MM.1S (cell line): ENCODE results near the gene PLEKHA5.
"Not testable (repeated sequence)": the region's sequence is repeated elsewhere in the genome, so short reads cannot be mapped to it uniquely, and the experiment has no call there.

ENCODE experiments used
- DNase-seq: peaks from one replicate; pipeline ENCODE4 v3.0.0-alpha.2; 2015
- H2AFZ ChIP-seq: fragments of 300-600 bp; sonication (generic); 2 replicates; pipeline ENCODE4 v1.6.0; 2016; ENCODE audit warnings: antibody characterized with exemption, low read length
- H3F3A ChIP-seq: fragments of 300-600 bp; sonication (generic); 2 replicates; pipeline ENCODE4 v1.6.1; 2016; ENCODE audit warnings: mild to moderate bottlenecking, antibody characterized with exemption, low read length, moderate library complexity, mixed read lengths; ENCODE audit not compliant: insufficient read depth
- H3K27ac ChIP-seq: fragments of 300-600 bp; sonication (generic); 2 replicates; pipeline ENCODE4 v1.5.1; 2016; ENCODE audit warnings: mild to moderate bottlenecking, low read length
- H3K27me3 ChIP-seq: fragments of 300-600 bp; sonication (generic); replicated peaks from 2 replicates; pipeline ENCODE4 v1.6.0; 2016; ENCODE audit warnings: low read length; ENCODE audit not compliant: insufficient read depth
- H3K36me3 ChIP-seq: fragments of 300-600 bp; sonication (generic); replicated peaks from 2 replicates; pipeline ENCODE4 v1.6.1; 2016; ENCODE audit warnings: mild to moderate bottlenecking, low read length, mixed read lengths; ENCODE audit not compliant: insufficient read depth
- H3K4me1 ChIP-seq: fragments of 300-600 bp; sonication (generic); 2 replicates; pipeline ENCODE4 v1.6.1; 2016; ENCODE audit warnings: low read length, mixed read lengths
- H3K4me2 ChIP-seq: fragments of 300-600 bp; sonication (generic); 2 replicates; pipeline ENCODE4 v1.6.0; 2016; ENCODE audit warnings: low read depth, low read length
- H3K4me3 ChIP-seq: fragments of 300-600 bp; sonication (generic); 2 replicates; pipeline ENCODE4 v1.5.1; 2016; ENCODE audit warnings: low read length, mixed read lengths
- H3K79me2 ChIP-seq: fragments of 300-600 bp; sonication (generic); 2 replicates; pipeline ENCODE4 v1.6.1; 2016; ENCODE audit warnings: mixed run types, low read length, mixed read lengths
- H3K9ac ChIP-seq: fragments of 300-600 bp; sonication (generic); 2 replicates; pipeline ENCODE4 v1.6.1; 2016; ENCODE audit warnings: low read length, mixed read lengths
- H3K9me2 ChIP-seq: fragments of 300-600 bp; sonication (generic); replicated peaks from 2 replicates; pipeline ENCODE4 v1.6.1; 2016; ENCODE audit warnings: mild to moderate bottlenecking, low read length, mixed read lengths; ENCODE audit not compliant: insufficient read depth
- H3K9me3 ChIP-seq: fragments of 300-600 bp; sonication (generic); replicated peaks from 2 replicates; pipeline ENCODE4 v1.6.1; 2016; ENCODE audit warnings: mild to moderate bottlenecking, low read length, mixed read lengths; ENCODE audit not compliant: insufficient read depth
- H4K20me1 ChIP-seq: fragments of 300-600 bp; sonication (generic); 2 replicates; pipeline ENCODE4 v1.6.1; 2016; ENCODE audit warnings: mild to moderate bottlenecking, low read length, moderate library complexity, mixed read lengths; ENCODE audit not compliant: insufficient read depth
- EZH2 ChIP-seq: fragments of 300-600 bp; sonication (generic); optimal IDR thresholded peaks from 2 replicates; pipeline ENCODE3; 2017; ENCODE audit warnings: low read depth, mild to moderate bottlenecking, antibody characterized with exemption, low read length, mixed read lengths
- EZH2phosphoT487 ChIP-seq: fragments of 300-600 bp; sonication (generic); IDR thresholded peaks from 2 replicates; pipeline ENCODE4 v1.6.1; 2018; ENCODE audit warnings: antibody characterized with exemption, low read length
- TF ChIP-seq, protein P1 (sequence below): fragments of 300-600 bp; sonication (generic); IDR thresholded peaks from 2 replicates; pipeline ENCODE4 v1.5.1; 2016; ENCODE audit warnings: antibody characterized with exemption, low read length, mixed read lengths

PLEKHA5 gene

GRCh38 chr12:19397534-19397933 is 268.0 kb downstream of the PLEKHA5 start:
- Histone ChIP-seq H2AFZ (no peak overlapping the region), H3K79me2 (no peaks in the 10 kb centered on the region), H4K20me1 (no peaks in the 10 kb centered on the region), H3K9me3 (no peaks in the 10 kb centered on the region), H3K9ac (no peak overlapping the region), H3K27me3 (no peaks in the 10 kb centered on the region), H3F3A (no peaks in the 10 kb centered on the region), H3K27ac (no peak overlapping the region), H3K9me2 (no peaks in the 10 kb centered on the region), H3K36me3 (no peaks in the 10 kb centered on the region), H3K4me3 (no peak overlapping the region), H3K4me1 (no peaks in the 10 kb centered on the region), H3K4me2 (no peak overlapping the region)
- TF ChIP-seq EZH2 (no peak), EZH2phosphoT487 (no peak)
- TF ChIP-seq, protein P1, sequence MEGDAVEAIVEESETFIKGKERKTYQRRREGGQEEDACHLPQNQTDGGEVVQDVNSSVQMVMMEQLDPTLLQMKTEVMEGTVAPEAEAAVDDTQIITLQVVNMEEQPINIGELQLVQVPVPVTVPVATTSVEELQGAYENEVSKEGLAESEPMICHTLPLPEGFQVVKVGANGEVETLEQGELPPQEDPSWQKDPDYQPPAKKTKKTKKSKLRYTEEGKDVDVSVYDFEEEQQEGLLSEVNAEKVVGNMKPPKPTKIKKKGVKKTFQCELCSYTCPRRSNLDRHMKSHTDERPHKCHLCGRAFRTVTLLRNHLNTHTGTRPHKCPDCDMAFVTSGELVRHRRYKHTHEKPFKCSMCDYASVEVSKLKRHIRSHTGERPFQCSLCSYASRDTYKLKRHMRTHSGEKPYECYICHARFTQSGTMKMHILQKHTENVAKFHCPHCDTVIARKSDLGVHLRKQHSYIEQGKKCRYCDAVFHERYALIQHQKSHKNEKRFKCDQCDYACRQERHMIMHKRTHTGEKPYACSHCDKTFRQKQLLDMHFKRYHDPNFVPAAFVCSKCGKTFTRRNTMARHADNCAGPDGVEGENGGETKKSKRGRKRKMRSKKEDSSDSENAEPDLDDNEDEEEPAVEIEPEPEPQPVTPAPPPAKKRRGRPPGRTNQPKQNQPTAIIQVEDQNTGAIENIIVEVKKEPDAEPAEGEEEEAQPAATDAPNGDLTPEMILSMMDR = no peak
- DNase-seq = no peak

DNA sequence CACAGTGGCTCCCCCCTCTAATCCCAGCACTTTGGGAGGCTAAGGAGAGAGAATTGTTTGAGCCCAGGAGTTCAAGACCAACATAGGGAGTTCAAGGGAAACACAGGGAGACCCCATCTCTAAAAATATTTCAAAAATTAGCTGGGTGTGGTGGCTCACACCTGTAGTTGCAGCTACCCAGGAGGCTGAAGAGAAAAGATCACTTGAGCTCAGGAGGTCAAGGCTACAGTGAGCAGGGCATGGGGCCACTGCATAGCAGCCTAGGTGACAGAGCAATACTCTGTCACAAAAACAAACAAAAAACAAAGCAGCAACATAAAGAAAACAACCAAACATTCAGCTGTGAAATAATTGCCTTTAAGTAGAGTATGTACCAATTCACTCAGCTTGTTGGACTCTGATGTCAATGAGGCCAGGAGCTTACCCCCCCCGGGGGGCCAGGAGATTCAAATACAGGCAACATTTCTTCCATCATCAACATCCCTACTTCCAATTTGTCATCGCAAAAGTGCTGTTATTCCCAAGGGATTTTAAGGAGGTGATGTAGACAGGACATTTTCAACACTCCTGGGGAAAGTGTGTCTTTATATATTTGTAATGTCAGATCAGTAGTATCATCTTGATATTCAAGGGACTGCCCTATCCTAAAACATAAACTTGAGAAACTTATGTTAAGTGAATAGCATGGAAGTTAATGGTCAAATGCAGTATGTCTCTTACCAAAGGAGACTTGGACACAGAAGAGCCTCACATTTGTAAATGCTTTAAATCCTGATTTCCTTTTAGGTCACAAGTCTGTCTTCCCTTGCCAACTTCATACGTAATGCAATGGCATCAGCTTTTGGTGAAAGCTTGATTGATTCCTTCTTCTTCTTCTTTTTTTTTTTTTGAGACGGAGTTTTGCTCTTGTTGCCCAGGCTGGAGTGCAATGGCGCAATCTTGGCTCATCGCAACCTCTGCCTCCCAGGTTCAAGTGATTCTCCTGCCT is 269.1 kb downstream of the PLEKHA5 start:
- no peaks in the 10 kb centered on the region for H3K36me3 ChIP-seq
- H3K9ac ChIP-seq = no peak overlapping the region
- no peaks in the 10 kb centered on the region for H3K79me2 ChIP-seq
- no peaks in the 10 kb centered on the region for H3K9me3 ChIP-seq
- no peaks in the 10 kb centered on the region for H3K9me2 ChIP-seq
- H4K20me1 ChIP-seq = no peaks in the 10 kb centered on the region
- no peak for TF ChIP-seq EZH2
- TF ChIP-seq EZH2phosphoT487 = no peak
- TF ChIP-seq, protein P1 = no peak
- H3K4me1 ChIP-seq = no peaks in the 10 kb centered on the region
- no peak overlapping the region for H3K4me3 ChIP-seq
- no peaks in the 10 kb centered on the region for H3F3A ChIP-seq
- H3K4me2 ChIP-seq = no peak overlapping the region
- no peak overlapping the region for H2AFZ ChIP-seq
- no peak for DNase-seq
- H3K27ac ChIP-seq = no peak overlapping the region
- H3K27me3 ChIP-seq = no peaks in the 10 kb centered on the region

DNA sequence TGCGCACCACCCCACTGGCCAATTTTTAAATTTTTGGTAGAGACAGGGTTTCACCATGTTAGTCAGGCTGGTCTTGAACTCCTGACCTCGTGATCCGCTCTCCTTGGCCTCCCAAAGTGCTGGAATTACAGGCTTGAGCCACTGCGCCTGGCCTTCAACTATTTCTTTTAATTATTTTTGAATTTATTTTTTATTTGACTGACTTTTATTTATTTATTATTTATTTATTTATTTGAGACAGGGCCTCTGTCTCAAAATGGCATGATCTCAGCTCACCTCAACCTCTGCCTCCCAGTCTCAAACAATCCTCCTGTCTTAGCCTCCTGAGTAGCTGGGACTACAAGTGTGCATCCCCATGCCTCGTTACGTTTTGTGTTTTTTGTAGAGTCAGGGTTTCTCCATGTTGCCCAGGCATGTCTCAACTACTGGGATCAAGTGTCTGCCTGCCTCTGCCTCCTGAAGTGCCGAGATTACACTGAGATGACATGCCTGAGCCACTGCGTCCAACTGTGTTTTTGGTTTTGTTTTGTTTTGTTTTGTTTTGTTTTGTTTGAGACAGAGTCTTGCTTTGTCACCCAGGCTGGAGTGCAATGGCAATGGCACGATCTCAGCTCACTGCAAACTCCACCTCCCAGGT is 271.2 kb downstream of the PLEKHA5 start:
- H3K9ac ChIP-seq, H3K9me2 ChIP-seq, DNase-seq, H3K27me3 ChIP-seq, H3K79me2 ChIP-seq, H3K27ac ChIP-seq, H3F3A ChIP-seq, H3K4me2 ChIP-seq, H3K4me3 ChIP-seq, H4K20me1 ChIP-seq, H2AFZ ChIP-seq, H3K36me3 ChIP-seq, H3K9me3 ChIP-seq, H3K4me1 ChIP-seq: not testable (repeated sequence)

- H2AFZ ChIP-seq = no peak overlapping the region
- H3K4me2 ChIP-seq = no peak overlapping the region
- DNase-seq = no peak
- no peaks in the 10 kb centered on the region for H3K9me2 ChIP-seq
- H3K4me3 ChIP-seq = no peak overlapping the region
- no peak overlapping the region for H3K27ac ChIP-seq
- no peaks in the 10 kb centered on the region for H3K4me1 ChIP-seq
- H3K9me3 ChIP-seq = no peaks in the 10 kb centered on the region
- H3K9ac ChIP-seq = no peak overlapping the region
- no peaks in the 10 kb centered on the region for H3K79me2 ChIP-seq
- H3F3A ChIP-seq = no peaks in the 10 kb centered on the region
- no peaks in the 10 kb centered on the region for H3K36me3 ChIP-seq
- H3K27me3 ChIP-seq = no peaks in the 10 kb centered on the region
- no peaks in the 10 kb centered on the region for H4K20me1 ChIP-seq
- TF ChIP-seq EZH2phosphoT487 (no peak), EZH2 (no peak)
- TF ChIP-seq, protein P1 = no peak
Observed at GRCh38 chr12:19402211-19402610, 272.7 kb downstream of the PLEKHA5 start.
